HG03103 (cell line): Measurements from ENCODE around the gene ARHGAP22.

ENCODE experiments used
- ATAC-seq: cut with Tn5 transposase; IDR thresholded peaks from one replicate; pipeline ENCODE4 v1.9.1; 2021; ENCODE audit warnings: low read depth; ENCODE audit not compliant: unreplicated experiment

Gene ARHGAP22

GRCh38 chr10:48406204-48406603 is 198.7 kb downstream of the ARHGAP22 start:
- no peak for ATAC-seq

DNA sequence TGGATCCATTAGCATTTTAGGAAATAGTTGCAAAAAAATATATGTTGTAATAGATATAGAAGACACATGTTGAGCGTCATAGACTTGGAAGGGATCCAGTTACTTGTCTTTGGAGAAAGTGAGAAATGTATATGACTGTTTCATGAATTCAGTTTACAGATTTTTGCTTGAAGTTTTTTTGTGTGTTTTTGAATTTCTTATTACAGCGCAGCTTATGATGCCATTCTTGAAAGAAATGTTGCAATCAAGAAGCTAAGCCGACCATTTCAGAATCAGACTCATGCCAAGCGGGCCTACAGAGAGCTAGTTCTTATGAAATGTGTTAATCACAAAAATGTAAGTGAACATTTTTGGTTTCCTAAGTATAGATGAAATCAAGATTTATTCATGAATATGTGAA is 200.2 kb downstream of the ARHGAP22 start:
- ATAC-seq: no peak

- ATAC-seq: no peak
Observed at GRCh38 chr10:48400850-48401220, 204.0 kb downstream of the ARHGAP22 start.

GRCh38 chr10:48400129-48400849 is 204.6 kb downstream of the ARHGAP22 start:
- no peak for ATAC-seq

DNA sequence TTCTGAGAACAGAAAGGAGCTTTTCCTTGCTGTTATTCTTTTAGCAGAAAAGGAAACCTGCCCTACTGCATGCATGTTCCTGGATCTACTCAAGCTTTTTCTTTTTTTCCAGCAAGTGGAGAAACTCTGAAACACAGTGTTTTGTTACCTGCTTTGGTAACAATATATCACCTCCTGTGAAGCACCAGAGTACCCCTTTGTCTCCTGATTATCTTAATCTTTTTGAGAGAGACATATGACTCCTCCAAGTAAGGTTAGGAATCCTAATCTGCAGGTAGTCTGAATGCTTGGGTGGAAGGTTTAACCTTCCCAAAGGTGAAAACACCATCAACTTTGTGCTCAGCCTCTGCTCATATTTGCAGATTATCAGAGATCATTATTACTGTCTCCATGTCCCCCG is 205.3 kb downstream of the ARHGAP22 start:
- no peak for ATAC-seq

DNA sequence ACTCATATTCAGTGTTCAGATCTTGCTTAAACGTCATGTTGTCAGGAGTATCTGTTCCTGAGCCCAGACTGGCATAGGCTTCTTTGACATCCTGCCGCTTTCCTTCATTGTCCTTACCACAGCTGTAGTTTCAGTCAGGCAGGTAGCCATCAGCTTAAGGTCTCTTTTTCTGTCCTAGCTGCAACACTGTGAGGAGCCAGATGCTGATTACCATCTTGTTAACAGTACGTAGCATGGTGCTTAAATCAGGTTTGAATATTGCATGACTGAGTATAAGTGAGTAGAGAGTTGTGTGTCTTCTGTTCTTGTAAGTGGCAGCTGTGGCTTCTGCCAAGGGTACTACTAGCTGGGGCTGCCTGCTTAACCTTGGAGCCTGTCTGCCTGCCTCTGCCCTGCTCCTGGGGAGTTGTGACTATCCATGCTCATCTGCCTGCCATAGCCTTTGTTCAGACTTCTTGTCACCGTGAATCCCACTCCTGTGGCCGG is 205.8 kb downstream of the ARHGAP22 start:
- no peak for ATAC-seq

DNA sequence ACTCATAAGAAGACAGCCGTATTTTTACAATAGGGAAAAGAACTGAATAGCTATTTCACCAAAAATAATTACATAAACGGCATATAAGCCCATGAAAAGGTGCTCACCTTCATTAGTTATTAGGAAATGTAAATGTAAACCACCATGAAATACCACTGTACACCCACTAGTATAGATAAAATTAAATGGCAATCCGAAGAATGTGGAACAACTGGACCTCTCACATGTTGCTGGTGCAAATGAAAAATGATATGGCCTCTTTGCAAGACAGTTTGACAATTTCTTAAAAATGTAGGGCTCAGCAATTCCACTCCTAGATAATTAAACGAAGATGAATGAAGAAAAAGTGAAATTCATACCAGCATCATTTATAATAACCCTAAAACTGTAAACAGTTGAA is 206.6 kb downstream of the ARHGAP22 start:
- no peak for ATAC-seq
